C4-2B (cell line): ENCODE data around the gene EIF3A.
A peak's percentile ranks its signal among the peaks of the same experiment; 100 is the strongest.

Experiments
- CTCF ChIP-seq: fragments of 450-650 bp; conservative IDR thresholded peaks from 2 replicates; pipeline ENCODE4 v1.5.1; 2017; ENCODE audit warnings: mild to moderate bottlenecking
- ZFX ChIP-seq: fragments of 450-650 bp; IDR thresholded peaks from 2 replicates; pipeline ENCODE4 v1.6.1; 2017

DNA sequence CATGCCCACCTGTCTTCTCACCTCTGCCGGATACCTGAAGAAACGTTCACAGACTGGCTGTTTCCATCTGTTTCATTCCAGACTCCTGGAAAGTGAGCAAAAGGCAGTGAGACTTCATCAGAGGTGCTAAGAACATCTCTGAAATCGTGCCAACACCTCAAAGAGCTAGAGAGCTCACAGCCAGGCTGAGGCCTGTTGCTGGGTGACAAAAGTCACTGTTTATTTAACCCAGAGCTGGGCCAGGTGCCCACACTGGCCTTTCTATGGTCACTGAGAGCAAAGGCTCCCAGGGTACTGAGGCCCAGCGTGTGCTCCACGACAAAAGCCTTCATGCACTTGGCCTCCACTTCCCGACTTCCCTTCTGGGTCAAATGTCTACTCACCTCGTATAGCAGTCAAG lies 54.8 kb downstream of the EIF3A start:
- TF ChIP-seq CTCF (no peak), ZFX (peak; percentile 36; the same call in 1 of the 2 replicates)
